ENCODE results near the gene CFD.
"Not testable (repeated sequence)": the region's sequence is repeated elsewhere in the genome, so short reads cannot be mapped to it uniquely, and the experiment has no call there.

Gene CFD

DNA sequence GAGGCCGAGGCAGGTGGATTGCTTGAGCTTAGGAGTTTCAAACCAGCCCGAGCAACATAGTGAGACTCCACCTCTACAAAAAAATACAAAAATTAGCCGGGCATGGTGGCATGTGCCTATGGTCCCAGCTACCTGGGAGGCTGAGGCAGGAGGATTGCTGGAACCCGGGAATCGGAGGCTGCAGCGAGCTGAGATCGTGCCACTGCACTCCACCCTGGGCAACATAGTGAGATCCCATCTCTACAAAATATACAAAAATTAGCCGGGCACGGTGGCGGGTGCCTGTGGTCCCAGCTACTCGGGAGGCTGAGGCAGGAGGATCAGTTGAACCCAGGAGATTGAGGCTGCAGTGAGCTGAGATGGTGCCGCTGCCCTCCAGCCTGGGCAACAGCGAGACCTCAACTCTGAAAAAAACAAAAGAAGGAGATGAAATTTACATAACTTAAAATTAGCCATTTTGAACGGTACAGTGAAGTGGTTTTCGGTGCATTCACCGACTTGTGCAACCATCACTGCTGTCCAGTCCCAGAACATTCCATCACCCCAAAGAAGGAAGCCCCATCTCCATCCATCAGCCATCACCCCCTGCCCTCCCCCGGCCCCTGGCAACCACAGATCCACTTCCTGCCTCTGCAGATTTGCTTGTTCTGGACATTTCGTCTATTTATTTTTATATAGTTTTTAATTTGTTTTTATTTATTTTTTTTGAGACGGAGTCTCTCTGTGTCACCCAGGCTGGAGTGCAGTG lies 33.4 kb upstream of the CFD start:
- no peak for DNase-seq (ENCODE audit: low read depth in 2 of 2)

DNA sequence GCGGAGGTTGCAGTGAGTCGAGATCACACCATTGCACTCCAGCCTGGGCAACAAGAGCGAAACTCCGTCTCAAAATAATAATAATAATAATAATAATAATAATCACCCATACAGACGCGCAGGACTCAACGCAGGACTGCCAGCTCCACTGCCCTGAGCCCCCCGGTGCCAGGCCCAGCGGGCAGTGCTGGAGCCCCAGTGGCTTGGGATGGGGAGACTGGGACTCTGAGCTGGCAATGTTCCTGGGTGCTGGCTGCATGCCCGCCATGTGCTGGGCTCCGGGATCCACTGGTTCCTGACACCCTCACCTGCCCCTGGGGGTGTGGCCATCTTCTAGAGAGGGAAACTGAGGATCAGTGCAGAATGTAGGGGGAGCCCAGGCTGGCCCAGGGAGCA lies 32.2 kb upstream of the CFD start:
- DNase-seq (ENCODE audit: low read depth in 2 of 2): no peak

DNA sequence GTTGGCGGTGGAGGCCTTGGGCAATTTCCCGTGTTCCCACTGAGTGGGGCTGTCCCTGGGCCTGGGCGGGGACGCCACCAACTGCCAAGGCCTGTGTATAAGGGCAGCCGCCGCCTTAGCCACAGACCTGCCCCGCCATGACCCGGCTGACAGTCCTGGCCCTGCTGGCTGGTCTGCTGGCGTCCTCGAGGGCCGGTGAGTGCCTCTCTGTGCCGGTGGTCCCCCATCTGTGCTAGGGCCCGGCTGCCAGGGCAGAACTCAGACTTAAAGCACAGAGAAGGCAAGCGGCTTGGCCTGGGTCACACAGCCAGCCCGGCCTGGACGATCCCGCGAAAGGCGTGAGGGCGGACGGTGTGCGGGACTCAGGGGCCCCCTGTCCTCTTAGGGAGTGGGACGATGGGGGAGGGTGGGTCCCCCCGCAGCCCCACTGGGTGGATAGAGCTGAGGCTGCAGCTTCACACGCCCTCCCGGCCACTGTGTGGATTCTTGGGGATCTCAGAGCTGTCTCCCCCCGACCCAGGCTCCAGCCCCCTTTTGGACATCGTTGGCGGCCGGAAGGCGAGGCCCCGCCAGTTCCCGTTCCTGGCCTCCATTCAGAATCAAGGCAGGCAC lies 31.6 kb upstream of the CFD start, which contains the start of gene AZU1:
Gene AZU1 (plus strand): TSS at position 128 of the 612 bp plus-strand sequence. CDS start 10 bp downstream, at position 138.
- no peak for DNase-seq (ENCODE audit: low read depth in 2 of 2)

DNA sequence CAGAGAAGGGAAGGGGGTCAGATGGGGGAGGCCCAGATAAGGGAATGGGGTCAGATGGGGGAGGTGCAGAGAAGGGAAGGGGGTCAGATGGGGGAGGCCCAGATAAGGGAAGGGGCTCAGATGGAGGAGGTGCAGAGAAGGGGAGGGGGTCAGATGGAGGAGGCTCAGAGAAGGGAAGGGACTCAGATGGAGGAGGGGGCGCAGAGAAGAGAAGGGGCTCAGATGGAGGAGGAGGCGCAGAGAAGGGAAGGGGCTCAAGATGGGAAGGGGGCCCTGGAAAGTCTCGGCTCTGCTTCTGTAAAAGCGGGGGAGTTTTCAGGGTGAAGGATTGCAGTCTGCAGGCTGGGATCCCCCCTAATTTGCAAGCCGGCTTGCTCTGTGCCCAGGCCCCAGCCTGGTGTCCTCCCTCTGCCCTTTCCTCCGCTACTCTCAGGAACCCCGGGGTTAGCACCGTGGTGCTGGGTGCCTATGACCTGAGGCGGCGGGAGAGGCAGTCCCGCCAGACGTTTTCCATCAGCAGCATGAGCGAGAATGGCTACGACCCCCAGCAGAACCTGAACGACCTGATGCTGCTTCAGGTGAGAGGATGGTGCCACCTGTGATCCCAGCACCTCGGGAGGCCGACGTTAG lies 30.2 kb upstream of the CFD start:
- DNase-seq (ENCODE audit: low read depth in 2 of 2): no peak

DNA sequence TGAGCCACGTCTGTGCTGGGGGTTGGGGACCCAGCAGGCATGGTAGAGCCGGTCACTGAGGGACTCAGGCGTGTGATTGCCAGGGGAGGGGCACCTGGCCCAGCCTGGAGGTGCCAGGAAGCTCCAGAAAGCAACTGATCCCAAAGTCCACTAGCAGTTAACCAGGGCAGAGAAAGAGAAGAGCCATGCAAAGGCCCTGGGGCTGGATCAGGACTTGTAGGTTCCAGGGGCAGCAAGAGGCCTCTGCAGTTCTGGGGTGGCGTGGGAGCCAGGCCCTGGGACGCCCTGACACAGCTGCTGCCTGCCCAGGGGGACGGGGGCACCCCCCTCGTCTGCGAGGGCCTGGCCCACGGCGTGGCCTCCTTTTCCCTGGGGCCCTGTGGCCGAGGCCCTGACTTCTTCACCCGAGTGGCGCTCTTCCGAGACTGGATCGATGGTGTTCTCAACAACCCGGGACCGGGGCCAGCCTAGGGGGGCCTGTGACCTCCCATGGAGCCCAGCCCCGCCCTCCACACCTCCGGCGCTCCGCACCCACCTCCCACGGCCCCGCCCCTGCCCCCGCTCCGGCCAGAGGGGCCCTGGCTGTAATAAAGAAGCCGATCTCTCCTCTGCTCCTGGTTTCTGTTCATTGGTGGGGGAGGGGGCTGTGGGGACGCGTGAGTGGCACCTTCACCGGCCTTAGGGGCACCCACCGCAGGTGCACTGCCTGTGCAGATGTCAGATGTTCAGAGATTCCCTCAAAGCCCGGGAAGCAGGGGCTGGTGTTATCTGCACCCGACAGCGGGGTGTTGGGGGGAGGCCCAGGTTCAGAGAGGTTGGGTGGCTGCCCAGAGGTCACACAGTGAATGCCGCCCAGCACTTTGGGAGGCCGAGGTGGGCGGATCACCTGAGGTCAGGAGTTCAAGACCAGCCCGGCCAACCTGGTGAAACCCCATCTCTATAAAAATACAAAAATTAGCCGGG lies 27.8 kb upstream of the CFD start:
- no peak for DNase-seq (ENCODE audit: low read depth in 2 of 2)

DNA sequence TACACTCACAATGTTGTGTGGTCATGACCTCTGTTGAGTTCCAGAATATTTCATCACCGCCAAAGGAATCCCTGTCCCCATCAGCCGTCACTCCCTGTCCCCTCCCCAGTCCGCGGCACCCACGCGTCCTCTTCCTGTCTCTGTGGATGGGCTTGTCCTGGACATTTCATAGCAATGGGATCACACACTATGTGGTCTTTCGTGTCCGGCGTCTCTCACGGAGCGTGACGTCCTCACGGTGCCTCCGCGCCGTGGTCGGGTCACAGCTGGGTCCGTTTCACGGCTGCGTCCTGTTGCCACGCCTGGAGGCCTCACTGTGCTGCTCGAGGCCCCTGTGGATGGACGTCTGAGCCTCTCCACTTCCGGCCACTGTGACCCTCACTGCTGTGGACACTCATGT lies 25.2 kb upstream of the CFD start:
- DNase-seq (ENCODE audit: low read depth in 2 of 2): no peak

DNA sequence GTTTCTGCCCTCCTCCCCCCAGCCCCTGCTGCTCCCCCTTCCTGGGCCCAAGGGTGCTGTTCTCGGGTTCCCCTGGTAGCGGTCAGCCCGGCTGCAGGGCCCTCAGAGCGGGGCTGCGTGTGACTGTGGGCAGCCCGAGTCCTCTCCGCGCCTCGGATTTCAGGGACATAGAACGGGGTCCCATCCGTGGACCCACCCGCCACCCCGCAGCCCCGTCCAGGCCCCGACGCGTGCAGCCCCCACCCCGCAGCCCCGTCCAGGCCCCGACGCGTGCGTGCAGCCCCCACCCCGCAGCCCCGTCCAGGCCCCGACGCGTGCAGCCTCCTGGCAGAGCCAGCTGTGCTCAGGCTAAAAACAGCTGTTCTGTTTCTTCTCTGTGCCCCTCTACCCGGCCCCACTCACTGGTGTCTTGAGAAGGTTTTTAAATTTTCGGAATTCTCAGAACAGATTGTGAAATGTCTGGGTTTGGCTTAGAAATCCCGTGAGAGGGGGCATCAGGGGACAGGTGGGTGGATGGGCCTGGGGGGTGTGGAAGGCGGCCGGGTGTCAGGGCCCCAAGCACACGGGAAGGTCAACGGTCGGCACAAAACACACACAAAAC lies 24.2 kb upstream of the CFD start:
- no peak for DNase-seq (ENCODE audit: low read depth in 2 of 2)

DNA sequence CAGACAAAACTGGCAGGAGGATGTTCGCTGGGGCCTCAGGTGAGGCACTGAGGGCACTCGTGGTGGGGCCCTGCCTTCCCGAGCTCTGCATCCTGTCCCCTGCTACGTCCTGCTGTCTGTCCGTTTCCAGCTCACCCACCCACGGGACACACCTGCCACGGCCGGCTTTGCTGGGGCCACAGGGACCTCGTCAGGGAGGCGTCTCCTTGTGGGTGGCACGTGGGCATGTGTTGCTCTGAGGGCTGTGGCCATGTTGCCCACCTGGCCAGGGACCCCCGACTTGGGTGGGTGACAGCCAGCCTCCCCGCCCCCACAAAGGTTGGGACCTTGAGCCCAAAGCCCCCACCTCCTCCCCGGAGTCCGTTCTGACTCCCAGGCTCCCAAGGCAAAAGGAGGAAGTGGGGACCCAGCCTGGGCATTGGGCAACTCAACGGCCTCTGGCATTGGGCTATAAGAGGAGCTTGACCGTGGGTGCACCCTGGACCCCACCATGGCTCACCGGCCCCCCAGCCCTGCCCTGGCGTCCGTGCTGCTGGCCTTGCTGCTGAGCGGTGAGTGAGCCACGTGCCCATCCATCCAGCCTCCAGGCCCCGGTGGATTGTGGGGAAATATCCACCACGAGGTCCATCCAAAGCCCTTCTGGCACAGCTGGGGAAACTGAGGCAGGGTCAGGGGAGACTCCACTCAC lies 18.8 kb upstream of the CFD start, which contains the start of gene PRTN3:
Gene PRTN3 (plus strand): TSS at position 481 of the 688 bp plus-strand sequence. CDS start 10 bp downstream, at position 491.
- no peak for DNase-seq (ENCODE audit: low read depth in 2 of 2)

DNA sequence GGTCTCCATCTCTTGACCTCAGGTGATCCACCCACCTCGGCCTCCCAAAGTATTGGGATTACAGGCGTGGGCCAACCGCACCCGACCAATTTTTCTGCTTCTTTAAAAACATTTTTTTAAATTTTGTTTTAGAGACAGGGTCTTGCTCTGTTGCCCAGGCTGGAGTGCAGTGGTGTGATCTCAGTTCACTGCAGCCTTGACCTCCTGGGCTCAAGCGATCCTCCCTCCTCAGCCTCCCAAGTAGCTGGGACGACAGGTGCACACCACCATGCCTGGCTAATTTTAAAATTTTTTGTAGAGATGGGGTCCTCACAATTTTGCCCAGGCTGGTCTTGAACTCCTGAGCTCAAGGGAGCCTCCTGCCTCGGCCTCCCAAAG lies 16.7 kb upstream of the CFD start:
- DNase-seq (ENCODE audit: low read depth in 2 of 2): not testable (repeated sequence)

DNA sequence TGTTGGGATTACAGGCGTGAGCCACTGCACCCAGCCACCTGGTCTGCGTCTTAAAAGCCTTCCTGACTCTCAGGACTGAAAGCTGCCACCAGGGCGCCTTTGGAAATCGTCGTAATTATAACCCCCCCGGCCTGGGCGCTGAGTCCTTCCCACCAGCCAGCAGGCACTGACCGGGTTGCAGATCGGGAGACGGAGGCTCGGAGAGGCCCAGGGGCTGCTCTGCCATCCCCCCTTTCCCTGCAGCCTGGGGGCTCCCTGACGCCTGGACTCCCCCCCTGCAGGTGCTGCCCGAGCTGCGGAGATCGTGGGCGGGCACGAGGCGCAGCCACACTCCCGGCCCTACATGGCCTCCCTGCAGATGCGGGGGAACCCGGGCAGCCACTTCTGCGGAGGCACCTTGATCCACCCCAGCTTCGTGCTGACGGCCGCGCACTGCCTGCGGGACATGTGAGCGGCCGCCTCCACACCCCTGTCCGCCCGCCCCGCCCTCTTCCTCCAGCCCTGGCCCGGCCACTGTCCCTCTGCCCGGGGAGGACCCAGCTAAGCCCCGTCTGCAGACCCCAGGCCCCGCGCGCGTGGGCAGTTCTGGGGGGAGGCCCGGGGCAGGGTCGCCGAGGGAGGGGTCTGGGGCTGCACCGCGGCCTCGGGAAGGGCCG lies 16.2 kb upstream of the CFD start:
- no peak for DNase-seq (ENCODE audit: low read depth in 2 of 2)

DNA sequence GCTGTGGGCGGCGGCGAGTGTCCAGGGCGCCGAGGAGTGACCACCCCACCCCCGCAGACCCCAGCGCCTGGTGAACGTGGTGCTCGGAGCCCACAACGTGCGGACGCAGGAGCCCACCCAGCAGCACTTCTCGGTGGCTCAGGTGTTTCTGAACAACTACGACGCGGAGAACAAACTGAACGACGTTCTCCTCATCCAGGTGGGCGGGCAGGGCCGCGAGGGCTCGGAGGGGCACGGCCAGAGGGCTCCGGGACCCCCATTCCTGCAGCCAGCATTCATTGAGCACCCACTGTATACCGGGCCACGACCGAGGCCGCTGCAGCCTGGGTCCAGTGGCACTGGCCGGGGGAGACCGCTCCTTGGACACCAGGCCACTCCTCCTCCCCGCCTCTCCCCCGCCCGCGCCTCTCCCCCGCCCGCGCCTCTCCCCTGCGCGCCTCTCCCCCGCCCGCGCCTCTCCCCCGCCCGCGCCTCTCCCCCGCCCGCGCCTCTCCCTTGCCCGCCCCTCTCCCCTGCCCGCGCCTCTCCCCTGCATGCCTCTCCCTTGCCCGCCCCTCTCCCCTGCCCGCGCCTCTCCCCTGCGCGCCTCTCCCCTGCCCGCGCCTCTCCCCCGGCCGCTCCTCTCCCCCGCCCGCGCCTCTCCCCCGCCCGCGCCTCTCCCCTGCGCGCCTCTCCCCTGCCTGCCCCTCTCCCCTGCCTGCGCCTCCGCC lies 15.5 kb upstream of the CFD start:
- no peak for DNase-seq (ENCODE audit: low read depth in 2 of 2)

DNA sequence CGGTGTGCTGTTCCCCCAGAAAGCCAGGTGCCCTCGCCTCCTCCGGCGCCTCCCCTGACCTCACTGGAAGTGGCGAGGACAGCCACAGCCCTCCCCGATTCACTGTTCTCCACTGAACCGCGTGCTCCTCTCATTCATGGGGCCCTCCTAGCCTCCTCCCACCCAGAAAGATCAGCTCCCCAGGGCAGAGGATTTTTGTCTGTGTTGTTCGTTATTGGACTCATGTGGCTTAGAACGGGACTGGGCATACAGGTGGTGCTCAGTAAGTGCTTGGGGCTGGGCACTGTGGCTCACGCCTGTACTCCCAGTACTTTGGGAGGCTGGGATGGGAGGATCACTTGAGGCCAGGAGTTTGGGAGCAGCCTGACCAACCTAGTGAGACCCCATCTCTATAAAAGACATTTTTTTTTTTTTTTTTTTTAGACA lies 14.9 kb upstream of the CFD start:
- no peak for DNase-seq (ENCODE audit: low read depth in 2 of 2)

DNA sequence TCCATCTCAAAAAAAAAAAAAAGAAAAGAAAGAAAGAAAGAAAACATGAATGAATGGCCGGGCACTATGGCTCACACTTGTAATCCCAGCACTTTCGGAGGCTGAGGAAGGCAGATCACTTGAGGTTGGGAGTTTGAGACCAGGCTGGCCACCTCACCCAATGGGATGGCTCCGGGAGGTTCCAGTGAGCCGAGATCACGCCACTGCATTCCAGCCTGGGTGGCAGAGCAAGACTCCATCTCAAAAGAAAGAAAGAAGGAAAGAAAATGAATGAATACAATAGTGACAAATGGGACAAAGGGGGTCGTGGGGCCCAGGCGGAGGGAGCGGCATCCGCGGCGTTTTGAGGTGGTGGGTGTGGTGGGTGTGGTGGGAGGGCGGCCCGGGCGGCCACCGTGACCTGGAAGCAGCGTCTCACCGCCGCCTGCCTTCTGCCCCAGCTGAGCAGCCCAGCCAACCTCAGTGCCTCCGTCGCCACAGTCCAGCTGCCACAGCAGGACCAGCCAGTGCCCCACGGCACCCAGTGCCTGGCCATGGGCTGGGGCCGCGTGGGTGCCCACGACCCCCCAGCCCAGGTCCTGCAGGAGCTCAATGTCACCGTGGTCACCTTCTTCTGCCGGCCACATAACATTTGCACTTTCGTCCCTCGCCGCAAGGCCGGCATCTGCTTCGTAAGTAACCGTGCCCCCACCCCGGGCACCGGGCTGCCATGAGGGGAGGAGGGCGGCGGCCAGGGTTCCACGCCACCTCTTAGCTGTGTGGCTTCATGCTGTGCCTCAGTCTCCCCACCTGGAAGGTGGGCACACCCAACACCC lies 13.6 kb upstream of the CFD start:
- no peak for DNase-seq (ENCODE audit: low read depth in 2 of 2)

DNA sequence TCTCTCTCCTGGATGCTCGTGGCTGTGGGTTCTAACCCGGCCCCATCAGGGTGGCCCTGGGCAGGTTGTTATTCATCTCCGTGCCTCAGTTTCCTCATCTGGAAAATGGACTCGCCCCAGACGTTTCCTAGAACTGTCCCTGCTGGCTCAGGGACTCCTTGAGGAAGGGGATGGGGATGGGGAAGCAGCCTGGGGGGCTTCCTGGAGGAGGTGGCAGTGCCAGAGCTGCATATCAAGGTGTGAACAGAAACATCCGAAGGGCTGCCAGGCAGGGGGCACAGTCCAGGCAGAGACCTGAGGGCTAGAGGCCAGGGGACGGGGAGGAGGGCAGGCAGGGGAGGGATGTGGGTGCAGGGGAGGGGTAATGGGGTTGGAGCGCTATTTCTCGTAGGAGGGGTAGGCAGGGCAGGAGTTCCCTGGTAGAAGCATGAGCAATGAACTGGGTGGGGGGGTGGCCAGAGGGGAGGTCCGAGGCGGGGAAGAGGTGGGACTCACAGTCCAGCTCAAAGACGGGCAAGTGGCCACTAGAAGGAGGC lies 11.0 kb upstream of the CFD start:
- no peak for DNase-seq (ENCODE audit: low read depth in 2 of 2)

DNA sequence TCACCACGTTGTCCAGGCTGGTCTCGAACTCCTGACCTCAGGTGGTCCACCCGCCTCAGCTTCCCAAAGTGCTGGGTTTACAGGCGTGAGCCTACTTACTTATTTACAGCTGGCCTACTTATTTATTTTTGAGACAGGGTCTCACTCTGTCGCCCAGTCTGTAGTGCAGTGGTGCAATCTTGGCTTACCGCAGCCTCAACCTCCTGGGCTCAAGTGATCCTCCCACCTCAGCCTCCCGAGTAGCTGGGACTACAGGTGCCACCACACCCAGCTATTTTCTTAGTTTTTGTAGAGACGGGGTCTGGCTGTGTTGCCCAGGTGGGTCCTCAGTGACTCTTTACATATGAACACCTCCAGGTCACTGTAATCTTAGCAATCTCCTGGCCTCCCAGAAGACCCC lies 10.3 kb upstream of the CFD start:
- not testable (repeated sequence) for DNase-seq (ENCODE audit: low read depth in 2 of 2)

DNA sequence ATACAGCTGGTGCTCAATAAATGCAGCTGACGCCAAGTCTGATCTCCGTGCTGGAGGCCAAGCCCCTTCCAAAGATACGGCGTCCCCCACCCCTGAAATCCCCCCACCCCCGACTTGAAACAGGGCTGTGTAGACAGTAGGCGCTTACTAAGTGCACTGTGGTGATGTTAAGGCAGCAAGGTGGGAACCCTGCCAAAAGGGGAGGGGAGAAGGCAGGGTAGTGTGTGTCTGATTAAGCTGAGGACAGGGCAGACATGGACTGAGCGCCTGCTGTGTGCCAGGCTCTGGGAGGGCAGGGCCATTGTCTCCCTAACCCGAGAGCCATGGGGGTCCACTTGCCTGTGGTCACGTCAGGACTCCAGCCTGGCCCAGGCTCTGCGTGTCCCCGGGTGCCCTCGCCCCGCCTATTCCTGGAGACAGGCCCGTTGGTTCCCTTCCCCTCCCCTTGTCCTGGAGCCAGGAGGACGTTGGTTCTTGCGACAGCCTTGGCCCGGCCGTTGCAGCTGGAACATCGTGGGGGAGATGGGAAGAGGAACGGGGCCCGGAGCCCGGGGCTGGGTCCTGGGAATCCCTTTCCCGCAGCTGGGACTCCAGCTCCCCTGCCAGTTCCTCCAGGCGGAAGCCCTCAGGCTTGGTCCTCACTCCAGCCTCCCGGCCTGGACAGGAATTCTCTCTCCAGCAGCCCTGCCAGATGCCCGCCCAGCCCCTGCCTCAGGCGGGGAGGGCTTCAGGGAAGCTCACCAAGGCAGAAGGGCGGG lies 9.1 kb upstream of the CFD start:
- no peak for DNase-seq (ENCODE audit: low read depth in 2 of 2)

DNA sequence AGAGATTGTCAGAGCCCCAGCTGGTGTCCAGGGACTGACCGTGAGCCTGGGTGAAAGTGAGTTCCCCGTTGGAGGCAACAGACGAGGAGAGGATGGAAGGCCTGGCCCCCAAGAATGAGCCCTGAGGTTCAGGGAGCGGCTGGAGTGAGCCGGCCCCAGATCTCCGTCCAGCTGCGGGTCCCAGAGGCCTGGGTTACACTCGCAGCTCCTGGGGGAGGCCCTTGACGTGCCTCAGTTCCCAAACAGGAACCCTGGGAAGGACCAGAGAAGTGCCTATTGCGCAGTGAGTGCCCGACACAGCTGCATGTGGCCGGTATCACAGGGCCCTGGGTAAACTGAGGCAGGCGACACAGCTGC lies 8.5 kb upstream of the CFD start:
- no peak for DNase-seq (ENCODE audit: low read depth in 2 of 2)

All from stimulated activated CD8-positive, alpha-beta memory T cell treated with anti-CD3 and anti-CD28 coated beads, Interleukin-15, amount 100 ng/mL, for 4 hours (primary cell).